ENCODE measurements around the gene HPSE2.

GRCh38 chr10:98488669-98489430 lies 746.8 kb downstream of the HPSE2 start:
- TF ChIP-seq, protein P1, sequence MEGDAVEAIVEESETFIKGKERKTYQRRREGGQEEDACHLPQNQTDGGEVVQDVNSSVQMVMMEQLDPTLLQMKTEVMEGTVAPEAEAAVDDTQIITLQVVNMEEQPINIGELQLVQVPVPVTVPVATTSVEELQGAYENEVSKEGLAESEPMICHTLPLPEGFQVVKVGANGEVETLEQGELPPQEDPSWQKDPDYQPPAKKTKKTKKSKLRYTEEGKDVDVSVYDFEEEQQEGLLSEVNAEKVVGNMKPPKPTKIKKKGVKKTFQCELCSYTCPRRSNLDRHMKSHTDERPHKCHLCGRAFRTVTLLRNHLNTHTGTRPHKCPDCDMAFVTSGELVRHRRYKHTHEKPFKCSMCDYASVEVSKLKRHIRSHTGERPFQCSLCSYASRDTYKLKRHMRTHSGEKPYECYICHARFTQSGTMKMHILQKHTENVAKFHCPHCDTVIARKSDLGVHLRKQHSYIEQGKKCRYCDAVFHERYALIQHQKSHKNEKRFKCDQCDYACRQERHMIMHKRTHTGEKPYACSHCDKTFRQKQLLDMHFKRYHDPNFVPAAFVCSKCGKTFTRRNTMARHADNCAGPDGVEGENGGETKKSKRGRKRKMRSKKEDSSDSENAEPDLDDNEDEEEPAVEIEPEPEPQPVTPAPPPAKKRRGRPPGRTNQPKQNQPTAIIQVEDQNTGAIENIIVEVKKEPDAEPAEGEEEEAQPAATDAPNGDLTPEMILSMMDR (IDR thresholded peaks at IDR 0.05; ENCODE audit: insufficient read depth, low read length, poor library complexity, severe bottlenecking), result no peak
- no peak for TF ChIP-seq EZH2phosphoT487 (conservative IDR thresholded peaks at IDR 0.05; ENCODE audit: low read length)
